Pons (tissue), 1 donor: Measurements from ENCODE around the gene MPV17L2.

ENCODE experiments used
- DNase-seq: peaks from one replicate; pipeline ENCODE4 v3.0.0-alpha.2; 2016; ENCODE audit warnings: low spot score

MPV17L2 gene

DNA sequence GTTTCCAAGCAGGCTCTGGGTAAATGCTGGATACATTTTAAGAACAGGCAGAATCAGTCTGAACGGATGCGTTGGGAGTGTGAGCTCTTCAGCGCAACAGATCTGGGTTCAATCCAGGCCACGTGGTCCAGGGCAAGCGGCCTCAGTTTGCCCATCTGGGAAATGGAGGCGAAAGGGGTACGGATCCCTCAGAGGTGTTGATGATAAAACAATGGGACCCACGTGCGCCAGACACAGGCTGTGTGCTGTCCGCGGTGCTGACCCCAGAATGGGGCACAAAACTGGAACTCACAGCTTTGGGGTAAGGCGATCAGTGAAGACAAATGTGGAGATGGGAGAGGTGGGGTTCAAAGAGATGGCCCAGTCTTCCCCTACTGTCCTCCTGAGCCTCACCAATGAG is 46.3 kb downstream of the MPV17L2 start:
- DNase-seq = no peak

DNA sequence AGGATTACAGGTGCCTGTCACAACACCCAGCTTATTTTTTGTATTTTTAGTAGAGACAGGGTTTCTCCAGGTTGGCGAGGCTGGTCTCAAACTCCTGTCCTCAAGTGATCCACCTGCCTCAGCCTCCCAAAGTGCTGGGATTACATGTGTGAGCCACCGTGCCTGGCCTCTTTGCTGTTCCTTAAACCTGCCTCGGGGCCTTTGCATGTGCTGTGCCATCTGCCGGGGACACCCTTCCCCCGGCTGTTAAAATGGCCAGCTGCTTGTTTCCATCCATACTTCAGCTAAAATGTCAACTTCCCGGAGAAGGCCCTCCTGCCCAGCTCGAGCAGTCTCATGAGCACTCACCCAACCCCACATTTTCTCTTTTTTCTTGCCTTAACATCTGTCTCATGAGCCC is 52.3 kb downstream of the MPV17L2 start:
- DNase-seq = no peak
